GM12872 (cell line): ENCODE data around the gene SMIM12.

Experiments used
- TF ChIP-seq, protein P1 (sequence below): IDR thresholded peaks from 3 replicates; pipeline ENCODE4 v1.5.1; 2011; ENCODE audit warnings: low read depth, mild to moderate bottlenecking, low read length, moderate library complexity; ENCODE audit not compliant: insufficient read depth

The SMIM12 gene

DNA sequence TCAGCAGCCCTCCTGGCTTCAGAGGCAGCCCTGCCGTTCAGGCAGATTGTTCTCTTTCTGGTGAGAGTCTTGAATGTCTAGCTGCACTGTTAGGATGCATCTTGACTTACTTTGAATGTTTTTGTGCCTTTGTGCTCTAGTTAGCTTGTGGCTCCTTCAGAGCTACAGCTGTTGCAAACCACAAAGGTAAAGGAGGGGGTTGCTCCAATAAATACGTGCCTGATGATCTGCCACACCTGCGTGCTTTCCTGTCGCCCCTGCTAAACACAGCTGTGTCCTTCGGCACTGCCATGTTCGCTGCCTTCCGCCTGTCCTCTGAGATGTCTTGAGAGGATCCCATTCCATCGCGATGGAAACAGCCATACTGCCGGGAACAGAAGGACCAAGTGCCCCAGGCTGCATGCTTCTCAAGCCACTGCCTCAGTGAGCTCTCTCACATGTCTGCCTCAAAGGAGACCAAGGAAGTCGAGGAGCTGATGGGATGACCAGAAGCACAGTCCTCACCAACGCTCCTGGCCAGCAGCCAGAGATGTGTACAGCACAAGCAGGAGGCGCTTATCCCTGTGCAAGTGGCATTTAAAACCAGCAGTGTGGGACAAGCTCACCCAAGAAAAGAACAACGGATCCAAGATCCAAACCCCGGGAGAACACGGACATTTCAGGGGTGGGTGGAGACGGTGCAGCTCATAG lies 12.0 kb upstream of the SMIM12 start:
- TF ChIP-seq, protein P1, sequence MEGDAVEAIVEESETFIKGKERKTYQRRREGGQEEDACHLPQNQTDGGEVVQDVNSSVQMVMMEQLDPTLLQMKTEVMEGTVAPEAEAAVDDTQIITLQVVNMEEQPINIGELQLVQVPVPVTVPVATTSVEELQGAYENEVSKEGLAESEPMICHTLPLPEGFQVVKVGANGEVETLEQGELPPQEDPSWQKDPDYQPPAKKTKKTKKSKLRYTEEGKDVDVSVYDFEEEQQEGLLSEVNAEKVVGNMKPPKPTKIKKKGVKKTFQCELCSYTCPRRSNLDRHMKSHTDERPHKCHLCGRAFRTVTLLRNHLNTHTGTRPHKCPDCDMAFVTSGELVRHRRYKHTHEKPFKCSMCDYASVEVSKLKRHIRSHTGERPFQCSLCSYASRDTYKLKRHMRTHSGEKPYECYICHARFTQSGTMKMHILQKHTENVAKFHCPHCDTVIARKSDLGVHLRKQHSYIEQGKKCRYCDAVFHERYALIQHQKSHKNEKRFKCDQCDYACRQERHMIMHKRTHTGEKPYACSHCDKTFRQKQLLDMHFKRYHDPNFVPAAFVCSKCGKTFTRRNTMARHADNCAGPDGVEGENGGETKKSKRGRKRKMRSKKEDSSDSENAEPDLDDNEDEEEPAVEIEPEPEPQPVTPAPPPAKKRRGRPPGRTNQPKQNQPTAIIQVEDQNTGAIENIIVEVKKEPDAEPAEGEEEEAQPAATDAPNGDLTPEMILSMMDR = no peak

DNA sequence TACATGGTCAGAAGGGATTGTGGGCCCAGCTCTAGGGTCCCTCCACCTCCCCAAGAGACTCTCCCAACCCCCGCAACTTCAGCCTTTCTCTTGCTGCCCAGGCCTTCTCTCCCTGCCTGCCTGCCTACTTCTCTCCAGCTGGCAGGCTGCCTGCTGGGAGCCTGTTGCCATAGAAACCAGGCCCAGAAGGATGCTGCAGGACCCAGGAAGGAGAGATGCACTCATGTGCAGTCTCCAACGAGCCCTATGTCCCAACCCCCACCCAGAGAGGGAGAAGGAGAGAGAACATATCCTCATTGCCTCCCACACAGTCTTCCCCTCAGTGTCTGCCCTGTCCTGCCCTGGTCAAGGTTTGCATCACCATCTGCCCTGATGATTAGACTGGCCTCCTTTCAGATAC lies 10.8 kb upstream of the SMIM12 start:
- TF ChIP-seq, protein P1 = no peak

DNA sequence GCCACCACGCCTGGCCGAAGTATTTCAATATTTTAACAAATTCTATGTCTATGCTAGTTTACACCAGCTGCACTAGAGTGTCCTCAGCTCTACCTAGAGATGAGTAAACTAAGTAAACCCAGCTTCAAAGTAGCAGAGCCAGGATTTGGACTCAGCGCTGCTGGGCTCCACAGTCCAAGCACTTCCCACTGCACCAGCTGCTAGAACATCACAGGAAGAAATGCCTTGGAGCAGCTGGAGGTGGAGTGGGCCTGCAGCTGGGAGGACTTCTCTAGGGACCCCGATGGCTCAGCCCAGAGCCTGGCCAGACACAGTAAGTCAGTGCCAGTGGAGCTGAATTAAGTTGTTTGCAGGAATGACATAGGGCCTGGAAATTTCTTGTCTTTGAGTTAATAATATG lies 10.2 kb upstream of the SMIM12 start:
- TF ChIP-seq, protein P1 = no peak

DNA sequence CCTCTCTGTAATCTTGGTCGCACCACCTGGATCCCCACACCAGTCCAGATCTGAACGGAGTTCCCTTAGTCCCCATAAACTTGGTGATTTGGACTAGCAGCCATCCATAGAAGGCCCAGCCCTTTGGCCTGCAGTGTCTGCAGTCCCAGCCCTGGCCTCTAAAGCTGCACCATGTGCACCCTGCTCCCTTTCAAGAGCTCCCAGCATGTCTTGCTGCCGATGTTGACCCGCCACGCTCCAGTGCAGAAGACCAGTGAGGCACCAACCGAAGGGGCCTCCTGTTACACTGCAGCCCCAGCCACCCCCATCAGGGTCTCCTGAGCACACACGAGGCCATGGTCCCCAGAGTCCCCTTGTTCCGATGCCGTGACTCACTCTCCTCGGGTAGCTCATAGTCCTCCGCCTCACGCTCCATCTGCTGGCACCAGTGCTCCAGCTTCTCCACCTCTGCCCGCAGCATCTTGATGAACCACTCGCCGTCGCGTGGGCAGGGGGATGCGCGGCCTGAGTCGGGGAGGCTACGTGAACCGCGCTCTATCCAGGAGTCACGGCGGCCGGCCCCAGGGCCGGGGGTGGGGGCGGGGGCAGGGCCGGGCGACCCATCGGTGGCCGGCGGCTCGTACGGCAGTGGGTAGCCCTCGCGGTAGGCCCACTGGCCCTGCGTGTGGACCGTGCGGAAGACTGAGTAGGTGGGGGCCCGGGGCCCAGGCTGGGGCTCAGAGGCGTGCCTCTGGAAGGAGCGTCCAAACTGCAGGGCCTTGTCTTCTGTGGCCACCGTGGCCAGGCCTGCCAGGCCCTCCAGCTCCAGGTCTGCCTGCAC lies 8.9 kb upstream of the SMIM12 start:
- TF ChIP-seq, protein P1 = no peak

DNA sequence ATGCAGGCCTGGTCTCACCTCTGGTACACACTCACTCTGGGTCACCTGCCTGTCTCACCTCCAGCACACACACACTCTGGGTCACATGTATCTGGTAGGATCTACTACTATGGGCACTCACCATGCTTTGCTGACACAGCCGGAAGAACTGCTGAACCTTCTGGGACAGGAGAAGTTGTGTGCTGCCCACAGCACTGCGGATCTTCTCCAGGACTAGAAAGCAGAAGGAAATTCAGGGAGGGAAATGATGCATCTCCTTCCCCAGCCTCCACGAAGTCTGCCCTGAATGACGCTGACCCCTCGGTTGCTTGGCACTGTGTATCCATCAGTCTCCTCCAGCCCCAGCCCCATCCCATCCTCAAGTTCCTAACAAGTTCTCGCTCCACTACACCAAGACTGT lies 7.9 kb upstream of the SMIM12 start:
- TF ChIP-seq, protein P1 = no peak

DNA sequence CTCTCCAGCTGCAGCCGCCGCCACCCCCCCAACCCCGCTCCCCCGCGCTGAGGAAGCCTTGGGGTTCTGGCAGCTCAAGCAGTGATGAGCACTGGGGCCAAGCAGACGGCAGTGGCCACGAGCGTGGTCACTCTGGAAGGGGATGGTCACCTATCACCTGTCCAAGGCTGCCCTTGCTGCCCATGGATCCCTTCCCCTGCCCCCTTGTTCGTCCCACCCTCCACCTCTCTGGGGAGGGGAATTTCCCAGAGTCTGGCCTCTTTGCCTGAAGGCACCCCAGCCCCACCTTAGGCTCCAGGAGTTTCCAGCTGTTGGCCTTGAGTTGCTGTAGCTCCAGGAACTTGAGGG lies 7.2 kb upstream of the SMIM12 start:
- TF ChIP-seq, protein P1 = no peak

DNA sequence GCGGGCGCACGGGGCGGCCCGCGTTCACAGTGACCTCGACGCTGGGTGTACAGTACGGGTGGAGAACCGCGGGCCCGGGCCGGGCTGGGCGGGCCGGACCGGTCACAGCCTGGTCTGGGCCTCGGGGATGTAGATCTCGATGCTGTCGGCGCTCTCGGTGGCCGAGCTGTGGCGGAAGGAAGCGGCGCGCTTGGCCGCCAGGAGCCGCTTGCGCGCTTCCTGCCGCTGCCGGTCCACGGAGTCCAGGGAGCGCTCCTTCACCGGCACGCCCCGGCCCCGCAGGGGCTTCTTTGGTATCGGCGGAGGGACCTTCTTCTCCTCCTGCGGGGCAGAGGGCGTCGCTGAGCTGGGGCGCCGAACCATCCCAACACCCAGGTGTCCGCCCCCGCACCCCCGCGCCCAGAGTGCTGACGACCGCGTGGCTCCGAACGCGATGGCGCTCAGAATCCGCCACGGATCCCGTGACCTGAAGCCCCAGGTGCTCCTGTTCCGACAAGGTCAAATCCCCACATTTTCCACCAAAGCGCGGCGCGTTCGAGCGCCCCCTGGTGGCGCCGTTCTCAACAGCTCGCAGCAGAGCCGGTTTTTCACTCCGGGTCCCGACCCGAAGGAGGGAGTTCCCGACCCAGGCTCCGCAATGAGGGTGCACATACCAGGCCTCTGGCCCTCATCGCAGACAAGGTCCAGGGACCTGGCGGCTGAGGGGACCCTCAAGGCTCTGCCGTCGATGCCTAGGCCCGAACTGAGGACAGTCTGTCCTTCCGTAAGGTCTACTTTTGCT lies 6.6 kb upstream of the SMIM12 start:
- TF ChIP-seq, protein P1 = peak; percentile 96
